Measurements from ENCODE around the gene ADGRB3.

- TF ChIP-seq, protein P1, sequence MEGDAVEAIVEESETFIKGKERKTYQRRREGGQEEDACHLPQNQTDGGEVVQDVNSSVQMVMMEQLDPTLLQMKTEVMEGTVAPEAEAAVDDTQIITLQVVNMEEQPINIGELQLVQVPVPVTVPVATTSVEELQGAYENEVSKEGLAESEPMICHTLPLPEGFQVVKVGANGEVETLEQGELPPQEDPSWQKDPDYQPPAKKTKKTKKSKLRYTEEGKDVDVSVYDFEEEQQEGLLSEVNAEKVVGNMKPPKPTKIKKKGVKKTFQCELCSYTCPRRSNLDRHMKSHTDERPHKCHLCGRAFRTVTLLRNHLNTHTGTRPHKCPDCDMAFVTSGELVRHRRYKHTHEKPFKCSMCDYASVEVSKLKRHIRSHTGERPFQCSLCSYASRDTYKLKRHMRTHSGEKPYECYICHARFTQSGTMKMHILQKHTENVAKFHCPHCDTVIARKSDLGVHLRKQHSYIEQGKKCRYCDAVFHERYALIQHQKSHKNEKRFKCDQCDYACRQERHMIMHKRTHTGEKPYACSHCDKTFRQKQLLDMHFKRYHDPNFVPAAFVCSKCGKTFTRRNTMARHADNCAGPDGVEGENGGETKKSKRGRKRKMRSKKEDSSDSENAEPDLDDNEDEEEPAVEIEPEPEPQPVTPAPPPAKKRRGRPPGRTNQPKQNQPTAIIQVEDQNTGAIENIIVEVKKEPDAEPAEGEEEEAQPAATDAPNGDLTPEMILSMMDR (conservative IDR thresholded peaks at IDR 0.05; ENCODE audit: low read length) = no peak
- TF ChIP-seq EZH2phosphoT487 (IDR thresholded peaks at IDR 0.05; ENCODE audit: borderline replicate concordance, low read depth, low read length) = no peak
These were observed 108.0 kb downstream of the ADGRB3 start for GRCh38 chr6:68743099-68743498.

All from OCI-LY7 (cell line).